GM18873 (cell line): ENCODE data around the gene PBOV1.

Source experiments
- ATAC-seq: cut with Tn5 transposase; IDR thresholded peaks from one replicate; pipeline ENCODE4 v1.9.1; 2021; ENCODE audit warnings: mild to moderate bottlenecking, moderate library complexity, moderate number of reproducible peaks; ENCODE audit not compliant: unreplicated experiment, low FRiP score

Gene PBOV1

GRCh38 chr6:138218449-138218848 lies at the start of gene PBOV1:
PBOV1 (minus strand) TSS chr6:138218491; CDS start chr6:138218395, 96 bp downstream.
- ATAC-seq: no peak

- ATAC-seq: no peak
These were observed 47.8 kb upstream of the PBOV1 start for GRCh38 chr6:138266095-138266494.

GRCh38 chr6:138264372-138264880 lies 46.1 kb upstream of the PBOV1 start:
- ATAC-seq: no peak

GRCh38 chr6:138263963-138264362 lies 45.7 kb upstream of the PBOV1 start:
- ATAC-seq: no peak

GRCh38 chr6:138261116-138261780 lies 43.0 kb upstream of the PBOV1 start:
- ATAC-seq: no peak

DNA sequence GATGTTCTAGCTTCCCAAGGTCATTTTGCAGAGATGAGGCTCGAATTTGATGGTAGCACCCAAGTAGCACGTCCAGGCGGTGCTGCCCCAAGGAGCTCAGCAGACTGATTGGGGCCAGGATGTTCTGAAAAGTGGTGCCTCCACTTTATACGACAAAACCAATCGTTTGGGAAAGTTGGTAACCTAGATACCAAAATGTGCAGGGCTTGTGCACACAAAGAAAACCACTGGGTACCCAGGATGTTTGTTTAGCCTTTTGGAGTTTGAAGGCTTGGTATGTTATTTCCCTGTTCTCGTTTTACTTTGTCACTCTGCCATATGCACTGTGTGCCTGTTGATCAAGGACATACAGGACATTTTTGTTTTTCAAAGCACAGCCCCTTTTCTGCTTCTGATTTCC lies 40.7 kb upstream of the PBOV1 start:
- ATAC-seq: no peak

GRCh38 chr6:138258197-138258596 lies 39.9 kb upstream of the PBOV1 start:
- ATAC-seq: no peak

- ATAC-seq: no peak
These were observed 39.3 kb upstream of the PBOV1 start for GRCh38 chr6:138257638-138258040.

- no peak for ATAC-seq
These were observed 37.2 kb upstream of the PBOV1 start for GRCh38 chr6:138255443-138255842.

- no peak for ATAC-seq
These were observed 35.4 kb upstream of the PBOV1 start for GRCh38 chr6:138253731-138254130.

- ATAC-seq: no peak
These were observed 32.4 kb upstream of the PBOV1 start for GRCh38 chr6:138250513-138251247.

GRCh38 chr6:138250053-138250452 lies 31.8 kb upstream of the PBOV1 start:
- ATAC-seq: no peak

DNA sequence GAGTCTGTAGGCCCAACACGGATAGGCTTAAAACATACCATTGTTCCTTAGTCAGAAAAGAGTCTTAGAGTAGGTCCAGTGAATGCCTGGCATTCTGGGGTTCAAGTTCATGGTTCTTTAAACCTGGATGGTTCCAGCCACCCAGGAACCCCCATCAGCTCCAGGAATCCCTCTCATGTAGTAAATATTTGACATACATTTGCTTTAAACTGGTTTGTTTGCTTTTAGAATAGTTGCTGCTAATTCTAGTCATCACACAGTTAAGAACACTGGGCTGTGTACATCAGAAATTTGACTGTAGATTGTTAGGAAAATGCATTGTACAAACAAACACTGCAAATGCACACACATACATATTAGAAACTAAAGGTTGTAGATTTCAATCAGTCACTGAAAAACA lies 30.6 kb upstream of the PBOV1 start:
- ATAC-seq: no peak

GRCh38 chr6:138248011-138248410 lies 29.7 kb upstream of the PBOV1 start:
- no peak for ATAC-seq

DNA sequence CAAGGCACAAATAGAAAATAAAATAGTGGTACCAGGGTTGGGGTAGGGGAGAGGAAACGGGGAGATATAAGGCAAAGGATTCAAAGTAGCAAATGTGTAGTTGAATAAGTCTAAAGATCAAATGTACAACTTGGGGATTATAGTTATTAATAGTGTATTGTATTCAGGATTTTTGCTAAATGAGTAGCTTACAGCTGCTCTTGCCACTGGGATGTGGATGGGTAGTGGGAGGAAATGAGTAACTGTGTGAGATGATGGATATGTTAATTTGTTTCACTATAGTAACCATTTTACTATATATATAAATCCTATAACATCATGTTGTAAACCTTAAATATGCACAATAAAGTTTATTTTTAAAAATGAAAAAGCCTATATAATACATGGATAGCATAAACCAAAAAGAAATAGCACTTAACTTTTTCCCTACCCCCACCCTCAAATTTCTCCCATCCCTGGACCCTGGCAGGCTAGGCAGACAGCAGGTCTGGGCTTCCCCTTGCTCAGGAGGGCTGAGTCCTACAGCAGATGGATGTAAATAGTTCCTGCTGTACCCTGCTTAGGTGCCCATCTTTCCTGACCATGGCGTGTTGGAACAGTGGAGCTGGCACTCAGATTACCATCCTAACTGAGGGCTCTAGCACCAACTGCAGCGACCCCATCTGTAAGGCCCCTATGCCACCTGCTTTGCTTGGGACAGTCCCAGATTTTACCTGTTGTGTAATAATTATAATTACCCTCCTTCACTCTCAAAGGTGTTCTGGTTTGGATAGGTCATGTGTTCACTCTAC lies 28.6 kb upstream of the PBOV1 start:
- no peak for ATAC-seq

GRCh38 chr6:138245751-138246150 lies 27.5 kb upstream of the PBOV1 start:
- ATAC-seq: no peak

DNA sequence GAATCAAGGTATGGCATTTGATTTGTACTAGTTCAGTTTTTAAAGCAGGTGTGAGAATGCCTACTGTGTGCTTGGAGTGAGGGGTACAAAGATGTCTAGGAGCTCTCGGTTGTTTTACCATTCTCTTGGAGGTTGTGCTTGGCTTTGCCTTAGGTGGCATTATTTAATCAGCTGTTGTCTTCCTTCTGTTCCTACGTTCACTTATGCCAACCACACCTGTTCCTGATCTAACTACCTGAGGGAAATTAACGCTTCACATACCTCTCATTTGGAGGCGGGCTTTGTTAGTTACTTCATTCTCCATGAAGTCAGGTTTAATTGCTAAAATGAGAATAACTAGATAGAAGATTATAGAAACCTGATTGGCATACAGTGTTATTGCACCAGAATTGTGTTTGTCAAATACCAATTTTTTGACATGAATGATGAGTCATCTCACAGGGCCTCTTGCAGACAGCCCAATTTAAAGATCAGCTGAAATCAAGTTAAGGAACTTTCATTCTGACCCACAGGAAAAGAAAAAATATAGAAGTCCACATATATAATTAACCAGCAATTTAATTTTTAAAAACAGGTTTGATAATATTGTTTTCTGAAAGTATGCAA lies 24.8 kb upstream of the PBOV1 start:
- ATAC-seq: no peak

DNA sequence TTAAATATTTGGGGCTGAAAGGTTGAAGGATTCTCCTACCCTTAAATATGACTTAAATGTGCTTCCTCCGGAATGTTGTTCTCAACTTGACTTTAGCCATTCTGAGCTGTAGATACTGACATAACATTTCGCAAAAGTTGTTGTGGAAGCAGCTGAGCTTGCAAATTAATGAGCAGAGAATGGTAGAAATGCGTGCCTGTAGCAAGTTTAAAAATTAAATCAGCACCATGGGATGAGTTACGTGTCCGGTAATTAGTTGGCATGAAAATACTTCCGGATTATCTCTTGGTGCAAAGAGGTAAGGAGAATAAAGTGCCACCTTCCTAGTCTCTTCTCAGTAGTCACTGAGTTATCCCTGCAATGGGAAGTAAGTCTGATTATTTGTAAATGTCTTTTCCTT lies 23.6 kb upstream of the PBOV1 start:
- ATAC-seq: no peak

GRCh38 chr6:138241381-138241780 lies 23.1 kb upstream of the PBOV1 start:
- no peak for ATAC-seq

DNA sequence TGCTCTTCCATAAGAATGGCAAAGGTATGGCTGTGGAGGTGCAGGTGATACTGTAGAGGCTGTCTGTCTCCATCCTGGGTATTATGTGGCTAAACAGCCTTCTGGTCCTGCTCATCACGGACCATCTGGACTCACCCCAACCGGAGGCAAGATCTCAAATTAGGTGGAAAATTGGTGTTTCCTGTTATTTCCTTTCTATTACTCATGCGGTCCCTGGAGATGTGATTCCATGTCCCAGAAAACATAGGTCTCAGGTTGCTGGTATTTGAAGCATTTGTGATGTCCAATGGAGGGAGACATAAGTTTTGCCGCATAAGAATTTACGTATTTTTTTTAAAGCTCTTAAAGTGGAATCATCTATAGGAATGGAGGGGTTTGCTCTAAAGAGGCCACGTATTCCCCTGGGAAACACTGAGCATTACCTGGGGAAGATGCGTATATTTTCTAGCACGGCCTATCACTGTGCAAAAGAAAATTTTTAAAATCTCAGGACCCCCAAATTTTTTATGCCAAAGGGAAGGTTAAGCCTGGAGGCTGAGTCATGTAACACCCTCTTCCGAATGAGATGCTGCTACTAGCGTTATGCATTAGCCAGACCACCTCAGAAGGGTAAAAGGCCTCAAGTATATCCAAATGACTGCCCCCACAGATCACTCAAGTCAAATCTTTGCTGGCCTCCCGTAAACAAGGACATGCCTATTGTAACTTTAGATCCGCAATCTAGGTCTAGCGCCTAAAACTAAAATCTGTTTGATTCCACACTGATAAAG lies 22.4 kb upstream of the PBOV1 start:
- no peak for ATAC-seq
